Endothelial cell of umbilical vein (primary cell): ENCODE measurements around the gene MITF.

ENCODE experiments used
- EZH2 ChIP-seq: IDR thresholded peaks from 2 replicates; pipeline ENCODE4 v1.6.1; 2012; ENCODE audit warnings: borderline replicate concordance, low read depth, mild to moderate bottlenecking, moderate library complexity, low read length, inconsistent platforms; ENCODE audit not compliant: severe bottlenecking
- GATA2 ChIP-seq: IDR thresholded peaks from 2 replicates; pipeline ENCODE4 v1.7.0; 2011; ENCODE audit warnings: low read depth, mild to moderate bottlenecking, moderate library complexity, mixed read lengths, low read length; ENCODE audit not compliant: insufficient read length, insufficient read depth
- JUN ChIP-seq: IDR thresholded peaks from 2 replicates; pipeline ENCODE4 v1.6.1; 2011; ENCODE audit warnings: borderline replicate concordance, low read depth; ENCODE audit not compliant: insufficient read length, insufficient read depth
- MYC ChIP-seq: IDR thresholded peaks from one replicate; pipeline ENCODE4 v1.6.1; 2011; ENCODE audit warnings: mild to moderate bottlenecking, low read depth, low read length
- POLR2A ChIP-seq: IDR thresholded peaks from 2 replicates; pipeline ENCODE4 v1.6.1; 2012; ENCODE audit warnings: low read depth, mild to moderate bottlenecking, control low read depth, low read length
- POLR2AphosphoS5 ChIP-seq: IDR thresholded peaks from 2 replicates; pipeline ENCODE4 v1.6.1; 2012; ENCODE audit warnings: low read depth, mild to moderate bottlenecking, control low read depth, low read length, moderate library complexity; ENCODE audit not compliant: insufficient read depth
- TF ChIP-seq, protein P1 (sequence below), 2 donors: IDR thresholded peaks; 1 replicate in 1 of 2; 2 replicates in 1 of 2; pipeline ENCODE4 v1.5.1; 2011; ENCODE audit warnings: low read length in 2 of 2, mild to moderate bottlenecking in 2 of 2, moderate library complexity in 2 of 2, control low read depth in 1 of 2, inconsistent platforms in 1 of 2, low read depth in 1 of 2; ENCODE audit not compliant: insufficient read depth in 1 of 2; ENCODE audit errors: extremely low read depth in 1 of 2
- TF ChIP-seq, protein P2 (sequence below): IDR thresholded peaks from 2 replicates; pipeline ENCODE4 v1.6.1; 2011; ENCODE audit not compliant: insufficient read depth, insufficient read length

DNA sequence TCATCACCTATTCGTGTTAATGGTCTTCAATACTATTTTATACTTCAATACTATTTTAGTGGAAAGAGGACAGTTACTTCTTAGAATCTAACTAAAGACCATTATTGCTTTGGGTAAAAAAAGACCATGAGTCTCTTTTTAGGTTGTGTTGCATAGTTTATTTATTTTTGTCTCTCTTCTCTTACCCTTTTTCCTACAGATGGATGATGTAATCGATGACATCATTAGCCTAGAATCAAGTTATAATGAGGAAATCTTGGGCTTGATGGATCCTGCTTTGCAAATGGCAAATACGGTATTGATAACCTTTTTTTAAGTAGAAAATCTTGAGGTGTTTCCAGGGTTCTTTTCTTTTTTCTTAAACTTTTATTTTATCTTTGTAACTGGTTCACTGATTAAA lies 201.8 kb downstream of the MITF start:
- TF ChIP-seq, protein P1, sequence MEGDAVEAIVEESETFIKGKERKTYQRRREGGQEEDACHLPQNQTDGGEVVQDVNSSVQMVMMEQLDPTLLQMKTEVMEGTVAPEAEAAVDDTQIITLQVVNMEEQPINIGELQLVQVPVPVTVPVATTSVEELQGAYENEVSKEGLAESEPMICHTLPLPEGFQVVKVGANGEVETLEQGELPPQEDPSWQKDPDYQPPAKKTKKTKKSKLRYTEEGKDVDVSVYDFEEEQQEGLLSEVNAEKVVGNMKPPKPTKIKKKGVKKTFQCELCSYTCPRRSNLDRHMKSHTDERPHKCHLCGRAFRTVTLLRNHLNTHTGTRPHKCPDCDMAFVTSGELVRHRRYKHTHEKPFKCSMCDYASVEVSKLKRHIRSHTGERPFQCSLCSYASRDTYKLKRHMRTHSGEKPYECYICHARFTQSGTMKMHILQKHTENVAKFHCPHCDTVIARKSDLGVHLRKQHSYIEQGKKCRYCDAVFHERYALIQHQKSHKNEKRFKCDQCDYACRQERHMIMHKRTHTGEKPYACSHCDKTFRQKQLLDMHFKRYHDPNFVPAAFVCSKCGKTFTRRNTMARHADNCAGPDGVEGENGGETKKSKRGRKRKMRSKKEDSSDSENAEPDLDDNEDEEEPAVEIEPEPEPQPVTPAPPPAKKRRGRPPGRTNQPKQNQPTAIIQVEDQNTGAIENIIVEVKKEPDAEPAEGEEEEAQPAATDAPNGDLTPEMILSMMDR (IDR thresholded peaks at IDR 0.05; ENCODE audit: extremely low read depth in 1 of 2, insufficient read depth in 1 of 2, low read depth in 1 of 2, low read length in 2 of 2), result no peak
- TF ChIP-seq POLR2A, result no peak
- TF ChIP-seq GATA2, result no peak
- TF ChIP-seq MYC, result no peak
- TF ChIP-seq EZH2, result no peak
- TF ChIP-seq POLR2AphosphoS5, result no peak
- TF ChIP-seq, protein P2, sequence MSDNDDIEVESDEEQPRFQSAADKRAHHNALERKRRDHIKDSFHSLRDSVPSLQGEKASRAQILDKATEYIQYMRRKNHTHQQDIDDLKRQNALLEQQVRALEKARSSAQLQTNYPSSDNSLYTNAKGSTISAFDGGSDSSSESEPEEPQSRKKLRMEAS, result no peak
- TF ChIP-seq JUN, result peak; percentile 15
